Spleen (tissue), 11 donors: ENCODE results near the gene ATP5PB. TPM values are rescaled to one million over a fixed set of nuclear protein-coding genes. Genes with fewer than 3 reads are reported as not detected.

Experiments used
- DNase-seq: peaks from one replicate; pipeline ENCODE4 v3.0.0-alpha.2; 2020
- H3K27ac ChIP-seq, 8 donors: fragments of 200-600 bp; sonication (generic) in 7 of 8; 1 replicate in 4 of 8; 2 replicates in 4 of 8; pipeline versions ENCODE4 v1.5.0 to v1.8.0; 2016 to 2021; ENCODE audit warnings: inconsistent platforms in 4 of 8, mild to moderate bottlenecking in 4 of 8, moderate library complexity in 1 of 8
- H3K27me3 ChIP-seq, 7 donors: fragments of 200-600 bp; sonication (generic) in 6 of 7; replicated peaks in 1 of 7; 1 replicate in 4 of 7; 2 replicates in 3 of 7; pipeline versions ENCODE4 v1.5.0 to v1.8.0; 2016 to 2021; ENCODE audit warnings: inconsistent platforms in 3 of 7, mild to moderate bottlenecking in 1 of 7
- H3K36me3 ChIP-seq, 6 donors: fragments of 200-600 bp; sonication (generic) in 5 of 6; 1 replicate in 4 of 6; 2 replicates in 2 of 6; pipeline versions ENCODE4 v1.5.0 to v1.8.0; 2016 to 2021; ENCODE audit warnings: inconsistent platforms in 2 of 6
- H3K4me1 ChIP-seq, 6 donors: fragments of 200-600 bp; sonication (generic) in 5 of 6; 1 replicate in 3 of 6; 2 replicates in 3 of 6; pipeline versions ENCODE4 v1.5.0 to v1.8.0; 2016 to 2021; ENCODE audit warnings: inconsistent platforms in 3 of 6
- H3K4me3 ChIP-seq, 8 donors: fragments of 200-600 bp; sonication (generic) in 7 of 8; 1 replicate in 4 of 8; 2 replicates in 4 of 8; pipeline versions ENCODE4 v1.5.0 to v1.8.0; 2016 to 2021; ENCODE audit warnings: inconsistent platforms in 4 of 8, mild to moderate bottlenecking in 4 of 8, moderate library complexity in 2 of 8
- H3K9me3 ChIP-seq, 8 donors: fragments of 200-600 bp; sonication (generic) in 7 of 8; 1 replicate in 4 of 8; 2 replicates in 4 of 8; pipeline versions ENCODE4 v1.5.0 to v1.8.0; 2016 to 2021; ENCODE audit warnings: inconsistent platforms in 4 of 8
- CTCF ChIP-seq, 11 experiments: fragments of 200-600 bp in 7 of 11; fragments of 450-650 bp in 4 of 11; sonication (generic) in 4 of 11; IDR thresholded peaks in 8 of 11; conservative IDR thresholded peaks in 3 of 11; 1 replicate in 7 of 11; 2 replicates in 4 of 11; pipeline versions ENCODE4 v1.4.0 to v1.8.0; 2016 to 2021; ENCODE audit warnings: antibody characterized with exemption in 11 of 11, inconsistent platforms in 4 of 11, mild to moderate bottlenecking in 1 of 11
- POLR2A ChIP-seq, 3 donors: fragments of 450-650 bp; IDR thresholded peaks; one replicate each; pipeline ENCODE4 v1.5.1; 2017; ENCODE audit warnings: antibody characterized with exemption in 3 of 3, mild to moderate bottlenecking in 1 of 3
- POLR2AphosphoS5 ChIP-seq, 3 donors: sonication (generic); formaldehyde crosslinking; IDR thresholded peaks; one replicate each; pipeline ENCODE4 v1.5.1; 2017; ENCODE audit warnings: antibody characterized with exemption in 3 of 3
- WGBS, 5 donors: extraction: QIAGEN DNeasy Blood & Tissue Kit in 3 of 5; methylation state at CpG; one replicate each; pipeline versions ENCODE4 v1.1.5 to v1.1.7; 2013 to 2018; 5-methylcytosine and 5-hydroxymethylcytosine counted together
- intact Hi-C: fragments of 100-400 bp; cut with DNase I; formaldehyde crosslinking; loops from one replicate; pipeline ENCODE4 v1.15.0; 2023; ENCODE audit warnings: low total_unique reads
- polyA plus RNA-seq, 3 donors: library from polyadenylated mRNA; stranded (reverse); fragments of 200-250 nt; gene quantifications; one replicate each; pipeline ENCODE4 v1.2.1, GENCODE V29; 2013
- total RNA-seq, 7 donors: library from RNA; depleted of rRNA in 3 of 7; stranded (reverse); fragments of >200 nt in 3 of 7; fragmentation: NEBNext Ultra II Directional in 4 of 7; extraction: Animal tissue kit (Norgen Biotek cat#: 25700) in 4 of 7; gene quantifications; one replicate each; pipeline versions ENCODE4 v1.1.0 to v1.2.1, GENCODE V29; 2016 to 2021
- donor health status: healthy with polysubstance abuse.
- donor health status: DM: no; HTN: no; CAD: no; lungs with moderate emphysema.
- donor health status: DM: no; HTN: no; CAD: no.
- donor health status: Bipolar disorder and iron deficiency.
- donor health status: healthy.
- donor health status: DM: no; HTN: no; CAD: no.
- donor health status: DM: yes; HTN: yes; CAD: no.

ATP5PB gene
- total and polyA plus RNA-seq, 10 donors = 124 to 277 (median 144) TPM

DNA sequence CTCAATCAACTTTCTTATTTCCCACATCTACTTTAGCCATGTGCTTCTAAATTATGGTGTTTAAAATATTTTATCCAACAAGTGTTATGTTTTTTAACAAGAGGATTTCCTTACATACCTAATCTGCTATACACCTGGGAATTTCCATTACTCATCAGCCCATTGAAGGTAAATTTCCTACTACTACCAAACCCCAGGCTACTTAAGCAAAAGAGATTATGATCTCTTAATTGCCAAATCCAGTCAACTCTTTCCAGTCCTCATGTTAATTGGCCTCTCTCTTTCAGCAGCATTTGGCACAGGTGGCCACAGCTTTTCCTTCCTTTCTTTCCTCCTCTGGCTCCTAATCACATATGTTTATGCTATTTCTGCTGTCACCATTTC, 19.4 kb downstream of the ATP5PB start:
- Histone ChIP-seq H3K36me3 (peaks cover 0 to 51% (median 13%) of the 10 kb centered on the region in 6 donors), H3K4me1 (peaks cover 15 to 44% (median 37%) of the 10 kb centered on the region in 6 donors), H3K27me3 (no peaks in the 10 kb centered on the region), H3K9me3 (no peaks in the 10 kb centered on the region), H3K4me3 (no peak overlapping the region), H3K27ac (peak overlapping the region in 1 of 8 donors; percentile 91)
- intact Hi-C loops = no loop called here
- DNase-seq = no peak
- TF ChIP-seq POLR2AphosphoS5 (IDR thresholded peaks at IDR 0.05) = no peak
- TF ChIP-seq POLR2A (IDR thresholded peaks at IDR 0.05) = no peak
- TF ChIP-seq CTCF (IDR thresholded peaks at IDR 0.05 in 8 of 11, conservative IDR thresholded peaks at IDR 0.05 in 3 of 11) = no peak

- no peak for DNase-seq
- Histone ChIP-seq H3K36me3 (peaks cover 0 to 42% (median 13%) of the 10 kb centered on the region in 6 donors), H3K4me3 (no peak overlapping the region), H3K9me3 (no peaks in the 10 kb centered on the region), H3K27me3 (no peaks in the 10 kb centered on the region), H3K4me1 (peaks cover 15 to 50% (median 37%) of the 10 kb centered on the region in 6 donors), H3K27ac (peak overlapping the region in 6 of 8 donors; percentile 90 to 94 (median 90))
- no peak for TF ChIP-seq CTCF (IDR thresholded peaks at IDR 0.05 in 8 of 11, conservative IDR thresholded peaks at IDR 0.05 in 3 of 11)
- TF ChIP-seq POLR2AphosphoS5 (IDR thresholded peaks at IDR 0.05) = no peak
- no peak for TF ChIP-seq POLR2A (IDR thresholded peaks at IDR 0.05)
- intact Hi-C loops = no loop called here
Measured at GRCh38 chr1:111469539-111469938, 20.3 kb downstream of the ATP5PB start.

- Histone ChIP-seq H3K9me3 (no peaks in the 10 kb centered on the region), H3K27ac (peak overlapping the region; percentile 75 to 94 (median 90)), H3K27me3 (no peaks in the 10 kb centered on the region), H3K4me1 (peaks cover 15 to 61% (median 43%) of the 10 kb centered on the region in 6 donors), H3K4me3 (peak overlapping the region in 2 of 8 donors; percentile 2 to 46), H3K36me3 (peaks cover 0 to 40% (median 13%) of the 10 kb centered on the region in 6 donors)
- intact Hi-C loops = no loop called here
- TF ChIP-seq POLR2A (IDR thresholded peaks at IDR 0.05) (no peak), CTCF (IDR thresholded peaks at IDR 0.05 in 8 of 11, conservative IDR thresholded peaks at IDR 0.05 in 3 of 11) (no peak), POLR2AphosphoS5 (IDR thresholded peaks at IDR 0.05) (no peak)
- no peak for DNase-seq
- WGBS, 5 donors = 58 to 75% (median 67%) methylated on average over 5 of the region's 5 CpGs
Measured at GRCh38 chr1:111470596-111470995, 21.3 kb downstream of the ATP5PB start.

- 10 to 21% (median 18%) methylated on average over 3 of the region's 3 CpGs for WGBS, 5 donors
- peaks cover 0 to 39% (median 13%) of the 10 kb centered on the region in 6 donors for H3K36me3 ChIP-seq
- intact Hi-C loops = no loop called here
- peaks cover 15 to 65% (median 47%) of the 10 kb centered on the region in 6 donors for H3K4me1 ChIP-seq
- peak; percentile 90 for DNase-seq
- H3K27me3 ChIP-seq = no peaks in the 10 kb centered on the region
- peak overlapping the region; percentile 75 to 94 (median 90) for H3K27ac ChIP-seq
- H3K4me3 ChIP-seq = peak overlapping the region in 2 of 8 donors; percentile 2 to 46
- TF ChIP-seq CTCF (IDR thresholded peaks at IDR 0.05 in 8 of 11, conservative IDR thresholded peaks at IDR 0.05 in 3 of 11) (peak in 1 of 11 experiments; percentile 16), POLR2AphosphoS5 (IDR thresholded peaks at IDR 0.05) (peak in 1 of 3 donors; percentile 88), POLR2A (IDR thresholded peaks at IDR 0.05) (peak in 1 of 3 donors; percentile 43)
- H3K9me3 ChIP-seq = no peaks in the 10 kb centered on the region
Measured at GRCh38 chr1:111471012-111471411, 21.7 kb downstream of the ATP5PB start.
